ENCODE measurements around the gene PLCB2.

Gene PLCB2

DNA sequence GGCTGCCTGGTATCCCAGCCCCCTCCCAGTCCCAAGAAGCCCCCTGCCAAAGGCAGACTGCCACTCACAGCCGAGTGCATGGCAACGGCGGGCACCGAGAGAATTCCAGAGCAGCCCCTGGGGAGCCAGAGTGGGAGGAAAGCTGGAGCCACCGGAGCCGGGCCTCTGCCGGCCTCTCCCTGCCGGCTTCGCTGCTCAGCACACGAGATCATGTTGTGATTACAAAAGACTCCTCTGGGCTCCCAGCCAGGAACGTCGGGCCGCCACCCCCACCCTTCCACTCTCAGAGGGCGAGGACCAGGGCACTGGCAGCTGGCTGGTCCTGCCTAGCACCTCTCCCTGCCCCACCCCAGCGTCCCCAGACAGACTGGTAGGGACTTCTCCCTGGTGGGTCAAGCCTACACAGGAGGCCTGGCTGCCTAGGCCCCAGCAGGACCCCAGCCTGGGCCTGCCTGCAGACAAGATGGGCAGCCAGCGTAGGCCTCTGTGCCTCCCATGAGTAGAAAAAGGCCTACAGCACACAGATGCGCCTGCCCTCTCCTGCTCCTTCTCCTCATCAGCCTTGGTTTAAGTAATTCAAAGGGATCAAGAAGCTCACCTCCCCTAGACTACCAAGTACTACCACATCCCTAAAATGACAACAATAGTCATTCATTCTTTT lies 33.1 kb upstream of the PLCB2 start, which contains the start of gene CCDC9B:
CCDC9B (minus strand) TSS at position 200 of the 661 bp plus-strand sequence; CDS start at position 80, 120 bp downstream.
- DNase-seq: peak; percentile 70

- DNase-seq: no peak
These were observed 32.5 kb upstream of the PLCB2 start for GRCh38 chr15:40340038-40340739.

- no peak for DNase-seq
These were observed 31.8 kb upstream of the PLCB2 start for GRCh38 chr15:40339621-40339945.

DNA sequence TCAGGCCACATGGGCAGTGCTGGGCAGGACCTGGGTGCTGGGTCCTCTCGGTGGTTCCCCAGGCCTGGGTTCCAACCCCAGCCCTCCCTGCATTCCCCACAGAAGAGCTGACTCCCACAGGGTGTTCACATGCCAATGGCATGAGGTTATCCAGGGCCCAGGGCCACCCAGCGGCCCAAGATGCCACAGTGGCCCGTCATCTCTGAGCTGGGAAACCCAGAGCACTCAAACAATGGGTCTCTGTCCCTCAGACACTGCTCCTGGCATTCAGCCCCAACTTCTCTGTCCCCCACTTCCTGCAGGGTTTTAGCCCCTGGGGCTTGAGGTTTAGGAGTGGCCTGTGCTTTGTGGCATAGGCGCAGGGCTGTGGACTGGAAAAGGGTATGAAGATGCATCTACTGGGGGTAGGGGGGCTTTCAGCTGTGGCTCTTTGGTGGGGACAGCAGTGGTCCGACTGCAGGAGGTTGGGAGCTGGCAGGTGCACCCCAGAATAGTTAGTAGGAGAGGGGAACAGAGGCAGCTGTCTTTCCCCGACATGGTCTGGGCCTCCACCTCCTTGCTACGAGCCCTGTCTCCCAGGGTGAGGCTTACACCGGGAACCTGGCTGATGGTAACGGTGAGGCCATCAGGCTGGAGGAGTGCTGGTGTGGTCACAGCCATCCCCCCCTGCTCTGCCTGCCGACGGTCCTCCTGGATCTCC lies 31.3 kb upstream of the PLCB2 start:
- DNase-seq: no peak

DNA sequence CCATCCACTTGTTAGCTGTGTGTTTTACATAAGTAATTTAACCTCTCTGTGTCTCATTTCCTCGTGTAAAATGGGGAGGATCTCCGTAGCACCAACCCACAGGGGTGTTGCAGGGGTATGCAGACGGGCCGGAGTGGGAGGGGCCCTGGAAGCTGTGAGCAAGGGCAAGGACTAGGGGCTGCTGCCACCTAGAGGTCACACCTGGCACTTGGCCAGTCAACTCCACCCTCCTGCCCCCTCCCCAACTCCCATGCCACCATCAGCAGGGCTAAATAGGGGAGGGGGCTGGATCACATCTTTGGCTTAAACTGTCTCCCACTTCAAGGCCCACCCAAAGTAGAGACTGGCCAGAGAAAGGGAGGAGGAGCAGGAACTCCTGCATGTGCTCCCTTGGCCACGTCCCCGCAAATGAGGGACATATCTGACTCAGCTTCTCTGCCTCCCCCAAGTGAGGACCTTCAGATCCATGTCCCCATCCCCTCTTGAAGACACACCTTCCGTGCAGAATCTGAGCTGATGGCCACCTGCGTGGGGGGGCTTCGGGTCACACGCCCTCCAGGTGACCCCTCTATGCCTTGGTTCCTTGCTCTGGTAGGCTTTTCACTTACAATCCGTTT lies 30.4 kb upstream of the PLCB2 start:
- DNase-seq: peak; percentile 9

DNA sequence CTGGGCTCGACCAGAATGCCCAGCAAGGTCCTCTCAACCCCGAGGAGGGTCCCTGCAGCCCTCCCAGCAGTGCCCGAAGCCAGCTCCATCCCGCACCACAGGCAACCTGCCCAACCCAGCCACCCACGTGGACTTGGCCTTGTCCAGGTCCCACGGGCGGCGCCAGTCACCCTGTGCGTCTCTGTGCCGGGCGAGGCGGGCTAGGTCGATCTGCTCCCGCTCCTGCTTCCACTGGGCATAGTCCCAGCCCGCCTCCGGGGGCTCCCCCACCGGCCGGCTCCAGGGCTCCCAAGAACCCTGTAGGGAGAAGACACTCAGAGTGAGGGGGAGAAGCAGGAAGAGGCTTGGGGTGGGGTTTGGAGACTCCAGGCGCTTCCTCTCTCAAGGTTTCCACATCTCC lies 29.9 kb upstream of the PLCB2 start:
- no peak for DNase-seq

GRCh38 chr15:40336744-40337122 lies 29.0 kb upstream of the PLCB2 start:
- DNase-seq: no peak

GRCh38 chr15:40335938-40336743 lies 28.4 kb upstream of the PLCB2 start:
- peak; percentile 39 for DNase-seq

GRCh38 chr15:40334941-40335795 lies 27.4 kb upstream of the PLCB2 start:
- no peak for DNase-seq

DNA sequence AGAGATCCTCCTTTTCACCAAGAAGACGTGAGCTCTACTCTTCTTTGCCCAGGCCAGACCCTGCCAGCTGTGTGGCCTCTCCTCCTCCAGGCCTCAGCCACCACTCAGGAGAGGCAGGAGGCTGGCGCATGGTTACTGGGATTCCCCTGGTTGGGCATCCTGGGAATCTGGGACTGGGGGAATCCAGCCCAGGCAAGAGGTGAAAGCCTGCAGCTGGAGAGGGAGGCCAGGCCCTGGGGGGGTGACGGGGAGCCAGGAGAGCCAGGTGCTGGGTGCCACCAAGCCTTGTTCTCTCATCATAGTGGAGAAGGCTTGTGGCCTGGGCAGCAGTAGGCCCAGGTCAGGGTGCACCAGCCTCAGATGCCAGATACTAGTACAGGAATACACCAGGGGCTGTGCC lies 26.8 kb upstream of the PLCB2 start:
- no peak for DNase-seq

GRCh38 chr15:40333922-40334492 lies 26.3 kb upstream of the PLCB2 start:
- DNase-seq: no peak

DNA sequence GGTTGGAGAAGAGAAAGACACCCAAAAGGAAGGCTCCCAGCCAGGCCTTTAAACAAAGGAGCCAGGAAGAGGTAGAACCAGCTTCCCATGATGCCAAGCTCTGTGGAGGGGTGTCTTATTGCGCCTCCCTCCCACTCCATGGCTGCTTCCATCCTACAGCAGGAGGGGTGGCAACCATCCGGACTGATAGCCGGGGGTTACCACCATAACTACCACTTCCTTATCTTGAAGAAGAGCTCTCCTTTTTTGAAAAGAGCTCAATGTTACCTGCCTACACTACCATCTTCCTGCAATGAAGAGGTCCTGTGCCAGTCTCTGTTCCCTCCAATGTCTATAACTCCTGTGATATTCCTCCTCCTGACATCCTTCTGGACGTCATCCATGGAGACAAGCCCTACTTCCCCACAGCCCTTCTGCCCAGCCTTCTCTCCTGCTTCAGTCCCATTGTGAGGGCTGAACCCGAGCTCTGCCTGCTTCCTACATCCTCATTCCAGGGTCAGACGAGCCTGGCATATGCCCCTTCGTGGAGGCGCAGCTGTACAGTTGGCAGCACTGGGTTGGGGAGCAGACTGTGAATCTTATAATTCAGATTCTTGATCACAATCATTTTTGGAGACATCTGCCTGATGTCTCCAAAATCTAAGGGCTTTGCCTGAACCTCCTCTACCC lies 24.5 kb upstream of the PLCB2 start:
- DNase-seq: no peak

DNA sequence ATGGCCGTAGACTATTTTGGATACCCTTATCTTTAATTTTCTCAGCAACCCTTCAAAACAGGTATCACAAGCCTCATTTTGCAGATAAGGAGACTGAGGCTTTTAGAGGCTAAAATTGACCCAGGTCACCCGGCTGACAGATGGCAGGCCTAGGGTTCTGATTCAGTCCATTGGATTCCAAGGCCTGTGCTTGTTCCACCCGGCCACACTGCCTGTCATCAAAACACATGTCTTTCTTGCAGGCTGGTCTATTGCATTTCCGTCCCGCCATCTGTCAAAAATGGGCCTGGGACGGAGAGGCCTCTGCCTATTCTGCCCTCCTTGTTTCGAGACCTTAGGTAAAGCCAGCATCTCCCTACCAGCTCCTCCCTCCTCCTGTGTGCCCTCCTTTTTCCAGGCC lies 23.9 kb upstream of the PLCB2 start:
- no peak for DNase-seq

DNA sequence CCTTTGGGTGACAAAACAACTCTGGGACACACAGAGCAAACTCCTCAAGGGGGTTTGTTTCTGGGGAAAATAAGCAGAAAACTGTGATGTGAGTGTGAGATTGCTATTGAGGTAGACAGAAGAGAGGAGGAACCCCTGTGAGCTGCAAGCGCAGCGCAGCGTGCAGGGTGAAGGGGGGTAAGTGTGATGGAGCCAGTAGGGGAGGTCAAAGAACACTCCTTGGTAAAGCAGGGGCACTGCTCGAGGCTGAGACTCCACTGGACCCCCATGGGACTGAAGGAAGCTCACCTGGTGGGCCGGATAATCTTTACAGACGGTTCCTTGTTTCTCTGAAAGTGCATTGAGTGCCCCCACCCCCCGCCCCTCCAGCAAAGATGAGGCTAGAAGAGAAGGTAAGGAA lies 23.3 kb upstream of the PLCB2 start:
- no peak for DNase-seq

DNA sequence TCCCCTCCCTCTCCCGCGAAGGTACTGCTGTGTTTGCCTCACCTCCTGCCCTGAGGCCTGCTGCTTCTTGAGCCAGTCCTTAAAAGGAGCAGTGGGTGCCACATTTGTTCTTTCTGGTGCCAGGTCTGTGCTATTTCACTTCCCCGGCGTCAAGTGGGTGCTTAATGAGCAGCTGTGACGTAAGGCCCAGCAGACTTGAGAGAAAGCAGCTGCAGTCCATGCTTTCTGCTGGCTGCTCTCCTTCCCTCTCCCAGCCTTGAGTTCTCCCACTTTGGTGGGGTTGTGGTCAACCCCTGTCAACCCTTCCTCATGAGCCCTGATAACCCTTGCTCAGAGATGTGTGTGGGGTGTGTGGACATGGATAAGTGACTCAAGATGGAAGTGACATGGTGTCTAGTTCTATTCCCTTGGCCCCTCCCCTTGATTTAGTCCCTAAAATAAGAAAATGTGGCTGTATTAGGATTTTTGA lies 22.7 kb upstream of the PLCB2 start:
- no peak for DNase-seq

GRCh38 chr15:40329804-40330203 lies 22.1 kb upstream of the PLCB2 start:
- DNase-seq: no peak

- no peak for DNase-seq
These were observed 21.0 kb upstream of the PLCB2 start for GRCh38 chr15:40328751-40329150.

DNA sequence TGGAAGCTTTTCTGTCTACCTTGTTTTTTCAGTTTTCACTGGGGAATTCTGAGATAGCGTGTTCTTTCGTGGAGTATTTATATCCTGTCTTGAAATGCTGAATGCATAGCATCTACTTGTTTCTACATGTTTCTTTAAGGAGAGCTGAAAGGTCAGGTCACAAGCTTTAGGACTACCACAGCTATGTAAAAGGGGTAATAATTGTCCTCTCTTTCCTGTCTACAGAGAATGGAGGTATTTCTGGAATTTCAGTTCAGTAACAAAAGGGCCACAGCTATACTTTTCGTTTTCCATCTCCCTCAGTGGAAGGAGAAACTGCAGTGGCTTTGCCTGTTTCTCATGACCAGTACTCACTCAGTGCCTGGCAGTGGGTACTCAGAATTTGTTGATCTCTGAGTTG lies 20.4 kb upstream of the PLCB2 start:
- no peak for DNase-seq

- no peak for DNase-seq
These were observed 19.7 kb upstream of the PLCB2 start for GRCh38 chr15:40327457-40327856.

DNA sequence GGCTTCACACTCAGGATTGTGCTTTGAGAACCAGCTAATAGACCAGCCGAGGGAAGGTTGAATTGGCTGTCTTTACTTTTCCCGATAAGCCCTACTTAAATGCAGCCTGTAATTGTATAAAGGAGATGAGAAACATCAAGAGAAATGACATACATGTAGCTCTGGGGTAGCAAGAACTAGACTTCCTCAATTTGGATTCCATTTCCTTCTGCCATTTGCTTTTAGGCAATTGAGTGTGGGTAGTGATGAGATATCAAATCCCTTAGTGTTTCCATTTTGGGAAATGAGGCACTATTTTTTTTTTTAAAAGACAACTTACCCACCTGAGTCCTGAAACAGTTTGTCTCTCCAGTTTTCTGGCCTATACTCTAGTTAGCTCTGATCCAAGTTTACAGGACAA lies 18.0 kb upstream of the PLCB2 start:
- DNase-seq: no peak

DNA sequence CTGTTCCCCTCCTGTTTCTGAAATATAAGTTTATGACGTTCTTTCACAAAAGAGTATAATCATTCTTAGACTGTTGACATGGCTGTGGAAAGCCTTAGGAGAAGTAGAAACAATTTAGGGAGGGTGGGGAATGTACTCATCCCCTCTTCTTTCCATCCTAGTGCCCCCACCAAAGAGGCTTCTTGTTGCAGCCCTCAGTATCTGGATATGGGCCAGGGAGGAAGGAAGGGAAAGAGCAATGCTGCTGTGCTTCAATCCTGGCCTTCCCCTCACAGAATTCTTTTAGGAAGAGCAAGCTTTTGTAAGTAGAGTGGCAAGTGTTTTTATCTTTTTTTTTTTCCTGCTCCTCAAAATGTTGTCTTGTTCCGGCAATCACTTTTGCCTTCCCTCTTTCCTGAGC lies 17.5 kb upstream of the PLCB2 start:
- no peak for DNase-seq
